Prostate gland (tissue), 2 donors: ENCODE data around the gene EPB41L4A. TPM values are rescaled to one million over a fixed set of nuclear protein-coding genes. Genes with fewer than 3 reads are reported as not detected.
"Not testable (repeated sequence)": the region's sequence is repeated elsewhere in the genome, so short reads cannot be mapped to it uniquely, and the experiment has no call there.

Experiments
- DNase-seq: peaks from one replicate; pipeline ENCODE4 v3.0.0-alpha.2; 2019; ENCODE audit warnings: low spot score
- H3K27ac ChIP-seq, 2 donors: fragments of 200-600 bp; sonication (generic); 2 replicates each; pipeline ENCODE4 v1.5.1; 2017 to 2019
- H3K27me3 ChIP-seq: fragments of 200-600 bp; sonication (generic); replicated peaks from 2 replicates; pipeline ENCODE4 v1.5.1; 2019; ENCODE audit not compliant: insufficient read depth
- H3K36me3 ChIP-seq, 2 donors: fragments of 200-600 bp; sonication (generic); 1 replicate in 1 of 2; 2 replicates in 1 of 2; pipeline versions ENCODE4 v1.5.1 to v1.8.1; 2017 to 2019
- H3K4me1 ChIP-seq: fragments of 200-600 bp; sonication (generic); replicated peaks from 2 replicates; pipeline ENCODE4 v1.5.1; 2019
- H3K4me3 ChIP-seq, 2 donors: fragments of 200-600 bp; sonication (generic); 2 replicates each; pipeline ENCODE4 v1.5.1; 2017 to 2019
- H3K9me3 ChIP-seq: fragments of 200-600 bp; sonication (generic); 2 replicates; pipeline ENCODE4 v1.5.1; 2017
- CTCF ChIP-seq, 4 experiments: fragments of 200-600 bp in 2 of 4; fragments of 450-650 bp in 2 of 4; sonication (generic) in 2 of 4; IDR thresholded peaks; 1 replicate in 3 of 4; 2 replicates in 1 of 4; pipeline ENCODE4 v1.5.1; 2016 to 2019; ENCODE audit warnings: antibody characterized with exemption in 4 of 4, mild to moderate bottlenecking in 2 of 4, moderate library complexity in 2 of 4
- POLR2A ChIP-seq: fragments of 450-650 bp; IDR thresholded peaks from one replicate; pipeline ENCODE4 v1.6.1; 2016; ENCODE audit warnings: antibody characterized with exemption, mild to moderate bottlenecking
- POLR2AphosphoS5 ChIP-seq: sonication (generic); formaldehyde crosslinking; IDR thresholded peaks from one replicate; pipeline ENCODE4 v1.6.1; 2017; ENCODE audit warnings: antibody characterized with exemption
- WGBS: methylation state at CpG from one replicate; pipeline ENCODE4 v1.1.5; 2018; 5-methylcytosine and 5-hydroxymethylcytosine counted together
- intact Hi-C: fragments of 100-400 bp; cut with DNase I; formaldehyde crosslinking; loops from one replicate; pipeline ENCODE4 v1.14.2; 2022
- total RNA-seq, 2 donors: library from RNA; depleted of rRNA; stranded (reverse); fragments of >200 nt; gene quantifications; one replicate each; pipeline ENCODE4 v1.1.0, GENCODE V29; 2016

EPB41L4A gene
- total RNA-seq, 2 donors from 2014 or later = 23.0 to 37.5 TPM

- TF ChIP-seq POLR2AphosphoS5 (no peak), POLR2A (no peak), CTCF (IDR thresholded peaks at IDR 0.05) (no peak)
- Histone ChIP-seq H3K9me3 (no peaks in the 10 kb centered on the region), H3K4me1 (no peaks in the 10 kb centered on the region), H3K27ac (no peak overlapping the region), H3K27me3 (no peaks in the 10 kb centered on the region), H3K36me3 (no peaks in the 10 kb centered on the region), H3K4me3 (no peak overlapping the region)
- WGBS = 64% methylated on average over 2 of the region's 2 CpGs
- intact Hi-C loops = no loop called here
- no peak for DNase-seq
Measured at GRCh38 chr5:112373885-112374284, 45.2 kb downstream of the EPB41L4A start.

- no peak overlapping the region for H3K27ac ChIP-seq
Measured at GRCh38 chr5:112372543-112372942, 46.5 kb downstream of the EPB41L4A start.

GRCh38 chr5:112371067-112371466 lies 48.0 kb downstream of the EPB41L4A start:
- 87% methylated on average over 2 of the region's 2 CpGs for WGBS
- no peaks in the 10 kb centered on the region for H3K9me3 ChIP-seq
- H3K27me3 ChIP-seq = no peaks in the 10 kb centered on the region
- intact Hi-C loops = no loop called here
- DNase-seq = no peak
- H3K36me3 ChIP-seq = no peaks in the 10 kb centered on the region
- TF ChIP-seq CTCF (IDR thresholded peaks at IDR 0.05) (no peak), POLR2AphosphoS5 (no peak), POLR2A (no peak)
- H3K27ac ChIP-seq = no peak overlapping the region
- no peak overlapping the region for H3K4me3 ChIP-seq
- H3K4me1 ChIP-seq = no peaks in the 10 kb centered on the region

More at GRCh38 chr5:112372543-112372942, 46.5 kb downstream of the EPB41L4A start:
- no peak for DNase-seq
- Histone ChIP-seq H3K36me3 (no peaks in the 10 kb centered on the region), H3K4me1 (no peaks in the 10 kb centered on the region), H3K4me3 (no peak overlapping the region), H3K27me3 (no peaks in the 10 kb centered on the region), H3K9me3 (no peaks in the 10 kb centered on the region)
- intact Hi-C loops = no loop called here
- no peak for TF ChIP-seq POLR2A
- no peak for TF ChIP-seq POLR2AphosphoS5
- no peak for TF ChIP-seq CTCF (IDR thresholded peaks at IDR 0.05)

GRCh38 chr5:112367400-112367799 lies 51.7 kb downstream of the EPB41L4A start:
- Histone ChIP-seq H3K4me1 (no peaks in the 10 kb centered on the region), H3K4me3 (no peak overlapping the region), H3K9me3 (no peaks in the 10 kb centered on the region), H3K36me3 (no peaks in the 10 kb centered on the region), H3K27me3 (no peaks in the 10 kb centered on the region), H3K27ac (no peak overlapping the region)
- no peak for DNase-seq
- intact Hi-C loops = no loop called here
- WGBS = 95% methylated on average over 4 of the region's 4 CpGs
- TF ChIP-seq CTCF (IDR thresholded peaks at IDR 0.05) (no peak), POLR2A (no peak), POLR2AphosphoS5 (no peak)

- 56% methylated on average over 2 of the region's 2 CpGs for WGBS
- Histone ChIP-seq H3K27ac (no peak overlapping the region), H3K4me3 (no peak overlapping the region), H3K27me3 (no peaks in the 10 kb centered on the region), H3K36me3 (no peaks in the 10 kb centered on the region), H3K9me3 (no peaks in the 10 kb centered on the region), H3K4me1 (no peaks in the 10 kb centered on the region)
- TF ChIP-seq POLR2AphosphoS5 = no peak
- no peak for TF ChIP-seq POLR2A
- TF ChIP-seq CTCF (IDR thresholded peaks at IDR 0.05) = no peak
- no peak for DNase-seq
- intact Hi-C loops = no loop called here
Measured at GRCh38 chr5:112366987-112367386, 52.1 kb downstream of the EPB41L4A start.

- H3K4me3 ChIP-seq, H3K27ac ChIP-seq, H3K9me3 ChIP-seq, H3K36me3 ChIP-seq, H3K27me3 ChIP-seq, intact Hi-C loops, DNase-seq, H3K4me1 ChIP-seq: not testable (repeated sequence)
- WGBS = 81% methylated on average over 26 of the region's 26 CpGs
Measured at GRCh38 chr5:112360740-112361139, 58.3 kb downstream of the EPB41L4A start.
